Liver (tissue), 9 donors: ENCODE data around the gene FMOD. TPM values are rescaled to one million over a fixed set of nuclear protein-coding genes. Genes with fewer than 3 reads are reported as not detected.

ENCODE experiments used
- DNase-seq: peaks from one replicate; pipeline ENCODE4 v3.0.0-alpha.2; 2017; ENCODE audit warnings: low spot score
- H3K27ac ChIP-seq, 2 donors: one replicate each; pipeline ENCODE4 v1.7.0; 2013; ENCODE audit warnings: inconsistent platforms in 2 of 2, low read length in 2 of 2, control low read depth in 1 of 2, low read depth in 1 of 2, mild to moderate bottlenecking in 1 of 2
- H3K27me3 ChIP-seq, 4 donors: one replicate each; pipeline versions ENCODE4 v1.6.1 to v1.7.0; 2013; ENCODE audit warnings: low read length in 3 of 4, inconsistent platforms in 1 of 4, mild to moderate bottlenecking in 1 of 4, moderate library complexity in 1 of 4; ENCODE audit not compliant: control insufficient read depth in 4 of 4, insufficient read depth in 4 of 4
- H3K36me3 ChIP-seq, 4 donors: one replicate each; pipeline versions ENCODE4 v1.6.1 to v1.7.0; 2013; ENCODE audit warnings: low read length in 3 of 4, mild to moderate bottlenecking in 3 of 4, low read depth in 1 of 4, moderate library complexity in 1 of 4; ENCODE audit not compliant: control insufficient read depth in 4 of 4, insufficient read depth in 3 of 4
- H3K4me1 ChIP-seq, 4 donors: one replicate each; pipeline versions ENCODE4 v1.6.1 to v1.7.0; 2013; ENCODE audit warnings: low read length in 3 of 4, mild to moderate bottlenecking in 3 of 4, moderate library complexity in 1 of 4; ENCODE audit not compliant: control insufficient read depth in 4 of 4, insufficient read depth in 4 of 4
- H3K4me3 ChIP-seq, 3 donors: one replicate each; pipeline versions ENCODE4 v1.6.1 to v1.7.0; 2013; ENCODE audit warnings: low read length in 3 of 3, control low read depth in 1 of 3, low read depth in 1 of 3, mild to moderate bottlenecking in 1 of 3
- H3K9ac ChIP-seq, 2 donors: one replicate each; pipeline ENCODE4 v1.7.0; 2013; ENCODE audit warnings: low read length in 2 of 2, mild to moderate bottlenecking in 2 of 2, moderate library complexity in 2 of 2, control low read depth in 1 of 2, low read depth in 1 of 2
- H3K9me3 ChIP-seq, 4 donors: one replicate each; pipeline versions ENCODE4 v1.6.1 to v1.7.0; 2013; ENCODE audit warnings: low read length in 3 of 4; ENCODE audit not compliant: control insufficient read depth in 4 of 4
- ATF3 ChIP-seq: IDR thresholded peaks from 2 replicates; pipeline ENCODE4 v1.6.1; 2016; ENCODE audit warnings: antibody characterized with exemption
- EGR1 ChIP-seq, 2 donors: IDR thresholded peaks; 2 replicates each; pipeline ENCODE4 v1.6.1; 2016 to 2018; ENCODE audit warnings: antibody characterized with exemption in 2 of 2, low read depth in 2 of 2
- FOXA1 ChIP-seq: IDR thresholded peaks from 2 replicates; pipeline ENCODE4 v1.6.1; 2016; ENCODE audit warnings: antibody characterized with exemption
- FOXA2 ChIP-seq: IDR thresholded peaks from 2 replicates; pipeline ENCODE4 v1.6.1; 2016; ENCODE audit warnings: antibody characterized with exemption
- GABPA ChIP-seq, 2 donors: IDR thresholded peaks in 1 of 2; conservative IDR thresholded peaks in 1 of 2; 2 replicates each; pipeline ENCODE4 v1.6.1; 2016; ENCODE audit warnings: antibody characterized with exemption in 2 of 2, mild to moderate bottlenecking in 1 of 2, moderate library complexity in 1 of 2
- HNF4A ChIP-seq, 2 donors: conservative IDR thresholded peaks; 2 replicates each; pipeline ENCODE4 v1.6.1; 2016; ENCODE audit warnings: antibody characterized with exemption in 2 of 2, mild to moderate bottlenecking in 2 of 2
- HNF4G ChIP-seq: IDR thresholded peaks from 2 replicates; pipeline ENCODE4 v1.6.1; 2016; ENCODE audit warnings: antibody characterized with exemption
- JUND ChIP-seq, 2 donors: IDR thresholded peaks; 2 replicates each; pipeline ENCODE4 v1.6.1; 2016; ENCODE audit warnings: antibody characterized with exemption in 2 of 2
- MAX ChIP-seq: IDR thresholded peaks from 2 replicates; pipeline ENCODE4 v1.6.1; 2016; ENCODE audit warnings: antibody characterized with exemption
- NR2F2 ChIP-seq: IDR thresholded peaks from 2 replicates; pipeline ENCODE4 v1.6.1; 2016; ENCODE audit warnings: antibody characterized with exemption
- RAD21 ChIP-seq, 2 donors: IDR thresholded peaks; 2 replicates each; pipeline ENCODE4 v1.6.1; 2016; ENCODE audit warnings: antibody characterized with exemption in 2 of 2, mild to moderate bottlenecking in 2 of 2
- REST ChIP-seq: IDR thresholded peaks from 2 replicates; pipeline ENCODE4 v1.6.1; 2016; ENCODE audit warnings: antibody characterized with exemption, mild to moderate bottlenecking
- RXRA ChIP-seq, 2 donors: IDR thresholded peaks; 2 replicates each; pipeline ENCODE4 v1.6.1; 2017 to 2018; ENCODE audit warnings: antibody characterized with exemption in 2 of 2, mild to moderate bottlenecking in 1 of 2
- SP1 ChIP-seq: IDR thresholded peaks from 2 replicates; pipeline ENCODE4 v1.6.1; 2018; ENCODE audit warnings: antibody characterized with exemption, mild to moderate bottlenecking
- TAF1 ChIP-seq: conservative IDR thresholded peaks from 2 replicates; pipeline ENCODE4 v1.6.1; 2016; ENCODE audit warnings: antibody characterized with exemption, mild to moderate bottlenecking
- YY1 ChIP-seq: IDR thresholded peaks from 2 replicates; pipeline ENCODE4 v1.6.1; 2016; ENCODE audit warnings: antibody characterized with exemption, mild to moderate bottlenecking
- ZBTB33 ChIP-seq: IDR thresholded peaks from 2 replicates; pipeline ENCODE4 v1.6.1; 2016; ENCODE audit warnings: antibody characterized with exemption
- WGBS: extraction: QIAGEN DNeasy Blood & Tissue Kit; methylation state at CpG from one replicate; pipeline ENCODE4 v1.1.7; 2013; 5-methylcytosine and 5-hydroxymethylcytosine counted together
- polyA plus RNA-seq, 2 donors: library from polyadenylated mRNA; stranded (reverse) in 1 of 2; unstranded in 1 of 2; fragments of 200-250 nt in 1 of 2; fragments of >200 nt in 1 of 2; fragmentation: Nextera tagmentation in 1 of 2; extraction: Ambion mirVana in 1 of 2; gene quantifications; one replicate each; pipeline versions ENCODE4 v1.2.1 to v1.2.3, GENCODE V29; 2013 to 2015
- total RNA-seq, 2 donors: library from RNA; depleted of rRNA; stranded (reverse); fragments of >200 nt; gene quantifications; one replicate each; pipeline ENCODE4 v1.2.3, GENCODE V29; 2014
- donor health status: healthy.
- donor health status: healthy.
- donor health status: healthy.
- donor health status: healthy.
- donor health status: healthy.

FMOD gene
- total and polyA plus RNA-seq, 4 donors, result 1.0 to 7.0 (median 2.4) TPM

GRCh38 chr1:203325026-203325417 is 25.9 kb downstream of the FMOD start:
- no peaks in the 10 kb centered on the region for H3K36me3 ChIP-seq
- TF ChIP-seq EGR1 (IDR thresholded peaks at IDR 0.05; ENCODE audit: low read depth in 2 of 2) (no peak), ATF3 (no peak), ZBTB33 (no peak), NR2F2 (no peak), YY1 (no peak), HNF4G (no peak), RXRA (IDR thresholded peaks at IDR 0.05) (no peak), FOXA2 (no peak), FOXA1 (no peak), MAX (no peak), TAF1 (no peak)
- H3K4me1 ChIP-seq, result peaks cover 0 to 19% (median 5%) of the 10 kb centered on the region in 4 donors
- WGBS, result 70% methylated on average over 5 of the region's 5 CpGs
- no peaks in the 10 kb centered on the region for H3K9me3 ChIP-seq
- no peaks in the 10 kb centered on the region for H3K27me3 ChIP-seq
- no peak overlapping the region for H3K9ac ChIP-seq
- no peak overlapping the region for H3K4me3 ChIP-seq
- H3K27ac ChIP-seq, result peak overlapping the region; percentile 13 to 33
- no peak for DNase-seq

- TF ChIP-seq FOXA1 (no peak), GABPA (IDR thresholded peaks at IDR 0.05 in 1 of 2, conservative IDR thresholded peaks at IDR 0.05 in 1 of 2) (no peak), SP1 (no peak), ATF3 (no peak), HNF4A (conservative IDR thresholded peaks at IDR 0.05) (no peak), EGR1 (IDR thresholded peaks at IDR 0.05; ENCODE audit: low read depth in 2 of 2) (no peak), NR2F2 (no peak)
- no peak for DNase-seq
- WGBS, result 76% methylated on average over 15 of the region's 15 CpGs
- H3K9me3 ChIP-seq, result no peaks in the 10 kb centered on the region
- H3K4me3 ChIP-seq, result no peak overlapping the region
- H3K27me3 ChIP-seq, result no peaks in the 10 kb centered on the region
- no peaks in the 10 kb centered on the region for H3K36me3 ChIP-seq
- no peak overlapping the region for H3K9ac ChIP-seq
- peaks cover 0 to 19% (median 5%) of the 10 kb centered on the region in 4 donors for H3K4me1 ChIP-seq
- H3K27ac ChIP-seq, result no peak overlapping the region
Measured at GRCh38 chr1:203324105-203325025, 26.6 kb downstream of the FMOD start.

- Histone ChIP-seq H3K27ac (no peak overlapping the region), H3K9ac (no peak overlapping the region)
Measured at GRCh38 chr1:203323587-203323986, 27.3 kb downstream of the FMOD start.

More at GRCh38 chr1:203323587-203323986, 27.3 kb downstream of the FMOD start:
- H3K9me3 ChIP-seq, result no peaks in the 10 kb centered on the region
- no peak for DNase-seq
- no peaks in the 10 kb centered on the region for H3K27me3 ChIP-seq
- H3K4me1 ChIP-seq, result peaks cover 0 to 19% (median 5%) of the 10 kb centered on the region in 4 donors
- H3K36me3 ChIP-seq, result no peaks in the 10 kb centered on the region
- 73% methylated on average over 3 of the region's 3 CpGs for WGBS
- TF ChIP-seq EGR1 (IDR thresholded peaks at IDR 0.05; ENCODE audit: low read depth in 2 of 2) (no peak), SP1 (no peak), ZBTB33 (no peak), FOXA2 (no peak), REST (no peak), HNF4G (no peak), JUND (IDR thresholded peaks at IDR 0.05) (no peak), RAD21 (IDR thresholded peaks at IDR 0.05) (no peak), YY1 (no peak), GABPA (IDR thresholded peaks at IDR 0.05 in 1 of 2, conservative IDR thresholded peaks at IDR 0.05 in 1 of 2) (no peak), RXRA (IDR thresholded peaks at IDR 0.05) (no peak), TAF1 (no peak)
- no peak overlapping the region for H3K4me3 ChIP-seq
